GM23338 (cell line): ENCODE results near the gene MRPS24. TPM values are rescaled to one million over a fixed set of nuclear protein-coding genes. Genes with fewer than 3 reads are reported as not detected.

Experiments used
- CREB1 ChIP-seq: fragments of 250-450 bp; sonication (Bioruptor Pico); IDR thresholded peaks from 2 replicates; pipeline ENCODE4 v1.5.0; 2020; ENCODE audit warnings: low read depth, mild to moderate bottlenecking, moderate library complexity
- EZH2phosphoT487 ChIP-seq: fragments of 200-600 bp; sonication (generic); IDR thresholded peaks from one replicate; pipeline ENCODE4 v1.8.1; 2018; ENCODE audit warnings: antibody characterized with exemption; ENCODE audit not compliant: unreplicated experiment
- JUNB ChIP-seq: IDR thresholded peaks from one replicate; pipeline ENCODE4 v1.6.1; 2016; ENCODE audit warnings: antibody characterized with exemption; ENCODE audit not compliant: unreplicated experiment
- POLR2AphosphoS5 ChIP-seq: IDR thresholded peaks from 2 replicates; pipeline ENCODE4 v1.6.1; 2016; ENCODE audit warnings: antibody characterized with exemption, low read depth
- STAT1 ChIP-seq: IDR thresholded peaks from one replicate; pipeline ENCODE4 v1.6.1; 2016; ENCODE audit warnings: antibody characterized with exemption; ENCODE audit not compliant: unreplicated experiment
- ZNF331 ChIP-seq: fragments of 250-450 bp; sonication (Bioruptor Pico); IDR thresholded peaks from 2 replicates; pipeline ENCODE4 v1.5.0; 2020; ENCODE audit warnings: low read depth, mild to moderate bottlenecking, moderate library complexity
- polyA plus RNA-seq: library from polyadenylated mRNA; unstranded; fragments of >200 nt; fragmentation: Nextera tagmentation; extraction: Ambion mirVana; gene quantifications from 2 replicates; pipeline ENCODE4 v1.2.1, GENCODE V29; 2016
- total RNA-seq: library from RNA; depleted of rRNA; stranded (reverse); fragments of >200 nt; shearing (Covaris generic); gene quantifications from 2 replicates; pipeline ENCODE4 v1.2.3, GENCODE V29; 2014
- TF ChIP-seq, protein P1 (sequence below): fragments of 250-450 bp; sonication (Bioruptor Pico); IDR thresholded peaks from 2 replicates; pipeline ENCODE4 v1.5.0; 2020; ENCODE audit warnings: mild to moderate bottlenecking, moderate library complexity
- TF ChIP-seq, protein P2 (sequence below): IDR thresholded peaks from 2 replicates; pipeline ENCODE4 v1.6.1; 2016; ENCODE audit warnings: antibody characterized with exemption
- TF ChIP-seq, protein P3 (sequence below): IDR thresholded peaks from one replicate; pipeline ENCODE4 v1.6.1; 2018; ENCODE audit warnings: antibody characterized with exemption; ENCODE audit not compliant: unreplicated experiment

The MRPS24 gene
- total and polyA plus RNA-seq, 2 experiments from 2014 or later = 82.9 to 152 TPM

DNA sequence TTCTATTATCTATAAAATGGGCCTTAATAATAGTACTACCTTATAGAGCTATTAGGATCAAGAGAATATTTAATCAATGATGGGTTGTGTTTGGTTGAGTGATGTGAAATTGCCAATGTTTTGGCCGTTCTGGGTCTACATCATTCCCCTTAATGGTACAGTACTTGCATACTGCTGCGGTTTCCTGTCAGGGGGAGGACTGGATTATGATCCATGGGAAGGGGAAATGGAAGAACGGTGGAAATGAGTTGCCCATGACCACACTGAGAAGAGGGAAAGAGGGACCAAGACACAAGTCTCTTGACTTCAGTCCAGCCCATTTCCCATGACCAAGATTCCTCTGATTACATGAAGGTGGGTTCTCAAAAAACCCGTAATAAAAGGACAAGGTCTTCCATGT is 999 bp upstream of the MRPS24 start (continued):
- TF ChIP-seq, protein P1, sequence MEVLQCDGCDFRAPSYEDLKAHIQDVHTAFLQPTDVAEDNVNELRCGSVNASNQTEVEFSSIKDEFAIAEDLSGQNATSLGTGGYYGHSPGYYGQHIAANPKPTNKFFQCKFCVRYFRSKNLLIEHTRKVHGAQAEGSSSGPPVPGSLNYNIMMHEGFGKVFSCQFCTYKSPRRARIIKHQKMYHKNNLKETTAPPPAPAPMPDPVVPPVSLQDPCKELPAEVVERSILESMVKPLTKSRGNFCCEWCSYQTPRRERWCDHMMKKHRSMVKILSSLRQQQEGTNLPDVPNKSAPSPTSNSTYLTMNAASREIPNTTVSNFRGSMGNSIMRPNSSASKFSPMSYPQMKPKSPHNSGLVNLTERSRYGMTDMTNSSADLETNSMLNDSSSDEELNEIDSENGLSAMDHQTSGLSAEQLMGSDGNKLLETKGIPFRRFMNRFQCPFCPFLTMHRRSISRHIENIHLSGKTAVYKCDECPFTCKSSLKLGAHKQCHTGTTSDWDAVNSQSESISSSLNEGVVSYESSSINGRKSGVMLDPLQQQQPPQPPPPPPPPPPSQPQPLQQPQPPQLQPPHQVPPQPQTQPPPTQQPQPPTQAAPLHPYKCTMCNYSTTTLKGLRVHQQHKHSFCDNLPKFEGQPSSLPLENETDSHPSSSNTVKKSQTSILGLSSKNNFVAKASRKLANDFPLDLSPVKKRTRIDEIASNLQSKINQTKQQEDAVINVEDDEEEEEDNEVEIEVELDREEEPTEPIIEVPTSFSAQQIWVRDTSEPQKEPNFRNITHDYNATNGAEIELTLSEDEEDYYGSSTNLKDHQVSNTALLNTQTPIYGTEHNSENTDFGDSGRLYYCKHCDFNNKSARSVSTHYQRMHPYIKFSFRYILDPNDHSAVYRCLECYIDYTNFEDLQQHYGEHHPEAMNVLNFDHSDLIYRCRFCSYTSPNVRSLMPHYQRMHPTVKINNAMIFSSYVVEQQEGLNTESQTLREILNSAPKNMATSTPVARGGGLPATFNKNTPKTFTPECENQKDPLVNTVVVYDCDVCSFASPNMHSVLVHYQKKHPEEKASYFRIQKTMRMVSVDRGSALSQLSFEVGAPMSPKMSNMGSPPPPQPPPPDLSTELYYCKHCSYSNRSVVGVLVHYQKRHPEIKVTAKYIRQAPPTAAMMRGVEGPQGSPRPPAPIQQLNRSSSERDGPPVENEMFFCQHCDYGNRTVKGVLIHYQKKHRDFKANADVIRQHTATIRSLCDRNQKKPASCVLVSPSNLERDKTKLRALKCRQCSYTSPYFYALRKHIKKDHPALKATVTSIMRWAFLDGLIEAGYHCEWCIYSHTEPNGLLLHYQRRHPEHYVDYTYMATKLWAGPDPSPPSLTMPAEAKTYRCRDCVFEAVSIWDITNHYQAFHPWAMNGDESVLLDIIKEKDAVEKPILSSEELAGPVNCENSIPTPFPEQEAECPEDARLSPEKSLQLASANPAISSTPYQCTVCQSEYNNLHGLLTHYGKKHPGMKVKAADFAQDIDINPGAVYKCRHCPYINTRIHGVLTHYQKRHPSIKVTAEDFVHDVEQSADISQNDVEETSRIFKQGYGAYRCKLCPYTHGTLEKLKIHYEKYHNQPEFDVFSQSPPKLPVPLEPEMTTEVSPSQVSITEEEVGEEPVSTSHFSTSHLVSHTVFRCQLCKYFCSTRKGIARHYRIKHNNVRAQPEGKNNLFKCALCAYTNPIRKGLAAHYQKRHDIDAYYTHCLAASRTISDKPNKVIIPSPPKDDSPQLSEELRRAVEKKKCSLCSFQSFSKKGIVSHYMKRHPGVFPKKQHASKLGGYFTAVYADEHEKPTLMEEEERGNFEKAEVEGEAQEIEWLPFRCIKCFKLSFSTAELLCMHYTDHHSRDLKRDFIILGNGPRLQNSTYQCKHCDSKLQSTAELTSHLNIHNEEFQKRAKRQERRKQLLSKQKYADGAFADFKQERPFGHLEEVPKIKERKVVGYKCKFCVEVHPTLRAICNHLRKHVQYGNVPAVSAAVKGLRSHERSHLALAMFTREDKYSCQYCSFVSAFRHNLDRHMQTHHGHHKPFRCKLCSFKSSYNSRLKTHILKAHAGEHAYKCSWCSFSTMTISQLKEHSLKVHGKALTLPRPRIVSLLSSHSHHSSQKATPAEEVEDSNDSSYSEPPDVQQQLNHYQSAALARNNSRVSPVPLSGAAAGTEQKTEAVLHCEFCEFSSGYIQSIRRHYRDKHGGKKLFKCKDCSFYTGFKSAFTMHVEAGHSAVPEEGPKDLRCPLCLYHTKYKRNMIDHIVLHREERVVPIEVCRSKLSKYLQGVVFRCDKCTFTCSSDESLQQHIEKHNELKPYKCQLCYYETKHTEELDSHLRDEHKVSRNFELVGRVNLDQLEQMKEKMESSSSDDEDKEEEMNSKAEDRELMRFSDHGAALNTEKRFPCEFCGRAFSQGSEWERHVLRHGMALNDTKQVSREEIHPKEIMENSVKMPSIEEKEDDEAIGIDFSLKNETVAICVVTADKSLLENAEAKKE (CRISPR knock-in tag) = no peak
- TF ChIP-seq CREB1 = no peak
- TF ChIP-seq STAT1 = no peak
- TF ChIP-seq, protein P2, sequence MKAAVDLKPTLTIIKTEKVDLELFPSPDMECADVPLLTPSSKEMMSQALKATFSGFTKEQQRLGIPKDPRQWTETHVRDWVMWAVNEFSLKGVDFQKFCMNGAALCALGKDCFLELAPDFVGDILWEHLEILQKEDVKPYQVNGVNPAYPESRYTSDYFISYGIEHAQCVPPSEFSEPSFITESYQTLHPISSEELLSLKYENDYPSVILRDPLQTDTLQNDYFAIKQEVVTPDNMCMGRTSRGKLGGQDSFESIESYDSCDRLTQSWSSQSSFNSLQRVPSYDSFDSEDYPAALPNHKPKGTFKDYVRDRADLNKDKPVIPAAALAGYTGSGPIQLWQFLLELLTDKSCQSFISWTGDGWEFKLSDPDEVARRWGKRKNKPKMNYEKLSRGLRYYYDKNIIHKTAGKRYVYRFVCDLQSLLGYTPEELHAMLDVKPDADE = no peak
- no peak for TF ChIP-seq ZNF331 (CRISPR knock-in tag)
- no peak for TF ChIP-seq EZH2phosphoT487
- no peak for TF ChIP-seq JUNB
- TF ChIP-seq, protein P3, sequence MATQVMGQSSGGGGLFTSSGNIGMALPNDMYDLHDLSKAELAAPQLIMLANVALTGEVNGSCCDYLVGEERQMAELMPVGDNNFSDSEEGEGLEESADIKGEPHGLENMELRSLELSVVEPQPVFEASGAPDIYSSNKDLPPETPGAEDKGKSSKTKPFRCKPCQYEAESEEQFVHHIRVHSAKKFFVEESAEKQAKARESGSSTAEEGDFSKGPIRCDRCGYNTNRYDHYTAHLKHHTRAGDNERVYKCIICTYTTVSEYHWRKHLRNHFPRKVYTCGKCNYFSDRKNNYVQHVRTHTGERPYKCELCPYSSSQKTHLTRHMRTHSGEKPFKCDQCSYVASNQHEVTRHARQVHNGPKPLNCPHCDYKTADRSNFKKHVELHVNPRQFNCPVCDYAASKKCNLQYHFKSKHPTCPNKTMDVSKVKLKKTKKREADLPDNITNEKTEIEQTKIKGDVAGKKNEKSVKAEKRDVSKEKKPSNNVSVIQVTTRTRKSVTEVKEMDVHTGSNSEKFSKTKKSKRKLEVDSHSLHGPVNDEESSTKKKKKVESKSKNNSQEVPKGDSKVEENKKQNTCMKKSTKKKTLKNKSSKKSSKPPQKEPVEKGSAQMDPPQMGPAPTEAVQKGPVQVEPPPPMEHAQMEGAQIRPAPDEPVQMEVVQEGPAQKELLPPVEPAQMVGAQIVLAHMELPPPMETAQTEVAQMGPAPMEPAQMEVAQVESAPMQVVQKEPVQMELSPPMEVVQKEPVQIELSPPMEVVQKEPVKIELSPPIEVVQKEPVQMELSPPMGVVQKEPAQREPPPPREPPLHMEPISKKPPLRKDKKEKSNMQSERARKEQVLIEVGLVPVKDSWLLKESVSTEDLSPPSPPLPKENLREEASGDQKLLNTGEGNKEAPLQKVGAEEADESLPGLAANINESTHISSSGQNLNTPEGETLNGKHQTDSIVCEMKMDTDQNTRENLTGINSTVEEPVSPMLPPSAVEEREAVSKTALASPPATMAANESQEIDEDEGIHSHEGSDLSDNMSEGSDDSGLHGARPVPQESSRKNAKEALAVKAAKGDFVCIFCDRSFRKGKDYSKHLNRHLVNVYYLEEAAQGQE = no peak
- no peak for TF ChIP-seq POLR2AphosphoS5
